ENCODE data around the gene POLDIP3. TPM values are rescaled to one million over a fixed set of nuclear protein-coding genes. Genes with fewer than 3 reads are reported as not detected.

Gene POLDIP3
- total RNA-seq, 1 donor from 2014 or later: 34.7 TPM

- no peaks in the 10 kb centered on the region for H3K27me3 ChIP-seq (ENCODE audit: control insufficient read depth, insufficient read depth, low read length)
- no peaks in the 10 kb centered on the region for H3K36me3 ChIP-seq (ENCODE audit: control insufficient read depth, insufficient read depth, low read length)
- TF ChIP-seq CTCF (IDR thresholded peaks at IDR 0.05; ENCODE audit: insufficient read depth, low read length, poor library complexity, severe bottlenecking): no peak
- H3K4me3 ChIP-seq (ENCODE audit: low read depth, low read length): no peak overlapping the region
- DNase-seq (ENCODE audit: low read depth): no peak
Observed at GRCh38 chr22:42646569-42647525, 32.2 kb upstream of the POLDIP3 start.

- Histone ChIP-seq H3K4me3 (ENCODE audit: low read depth, low read length) (no peak overlapping the region), H3K27me3 (ENCODE audit: control insufficient read depth, insufficient read depth, low read length) (no peaks in the 10 kb centered on the region), H3K36me3 (ENCODE audit: control insufficient read depth, insufficient read depth, low read length) (no peaks in the 10 kb centered on the region)
- TF ChIP-seq CTCF (IDR thresholded peaks at IDR 0.05; ENCODE audit: insufficient read depth, low read length, poor library complexity, severe bottlenecking): no peak
- no peak for DNase-seq (ENCODE audit: low read depth)
Observed at GRCh38 chr22:42645938-42646568, 31.4 kb upstream of the POLDIP3 start.

- H3K36me3 ChIP-seq (ENCODE audit: control insufficient read depth, insufficient read depth, low read length): no peaks in the 10 kb centered on the region
- H3K4me3 ChIP-seq (ENCODE audit: low read depth, low read length): no peak overlapping the region
- TF ChIP-seq CTCF (IDR thresholded peaks at IDR 0.05; ENCODE audit: insufficient read depth, low read length, poor library complexity, severe bottlenecking): no peak
- DNase-seq (ENCODE audit: low read depth): no peak
- no peaks in the 10 kb centered on the region for H3K27me3 ChIP-seq (ENCODE audit: control insufficient read depth, insufficient read depth, low read length)
Observed at GRCh38 chr22:42645341-42645937, 30.8 kb upstream of the POLDIP3 start.

- Histone ChIP-seq H3K4me3 (ENCODE audit: low read depth, low read length) (no peak overlapping the region), H3K36me3 (ENCODE audit: control insufficient read depth, insufficient read depth, low read length) (no peaks in the 10 kb centered on the region), H3K27me3 (ENCODE audit: control insufficient read depth, insufficient read depth, low read length) (no peaks in the 10 kb centered on the region)
- DNase-seq (ENCODE audit: low read depth): no peak
- TF ChIP-seq CTCF (IDR thresholded peaks at IDR 0.05; ENCODE audit: insufficient read depth, low read length, poor library complexity, severe bottlenecking): no peak
Observed at GRCh38 chr22:42644422-42645340, 30.0 kb upstream of the POLDIP3 start.

GRCh38 chr22:42643634-42644421 lies 29.1 kb upstream of the POLDIP3 start:
- H3K4me3 ChIP-seq (ENCODE audit: low read depth, low read length): no peak overlapping the region
- H3K36me3 ChIP-seq (ENCODE audit: control insufficient read depth, insufficient read depth, low read length): no peaks in the 10 kb centered on the region
- DNase-seq (ENCODE audit: low read depth): no peak
- no peaks in the 10 kb centered on the region for H3K27me3 ChIP-seq (ENCODE audit: control insufficient read depth, insufficient read depth, low read length)
- no peak for TF ChIP-seq CTCF (IDR thresholded peaks at IDR 0.05; ENCODE audit: insufficient read depth, low read length, poor library complexity, severe bottlenecking)
